A673 (cell line): ENCODE measurements around the gene GPR137.

ENCODE experiments used
- EZH2 ChIP-seq: fragments of 200-600 bp; sonication (generic); IDR thresholded peaks from 2 replicates; pipeline ENCODE4 v1.6.1; 2017; ENCODE audit warnings: borderline replicate concordance, low read depth, mild to moderate bottlenecking, mixed read lengths, antibody characterized with exemption, low read length; ENCODE audit not compliant: poor library complexity, severe bottlenecking
- TF ChIP-seq, protein P1 (sequence below): fragments of 300-800, 200-600 bp; sonication (generic); conservative IDR thresholded peaks from 2 replicates; pipeline ENCODE4 v1.5.1; 2017; ENCODE audit warnings: low read depth, mild to moderate bottlenecking, antibody characterized with exemption, low read length, moderate library complexity, mixed read lengths

DNA sequence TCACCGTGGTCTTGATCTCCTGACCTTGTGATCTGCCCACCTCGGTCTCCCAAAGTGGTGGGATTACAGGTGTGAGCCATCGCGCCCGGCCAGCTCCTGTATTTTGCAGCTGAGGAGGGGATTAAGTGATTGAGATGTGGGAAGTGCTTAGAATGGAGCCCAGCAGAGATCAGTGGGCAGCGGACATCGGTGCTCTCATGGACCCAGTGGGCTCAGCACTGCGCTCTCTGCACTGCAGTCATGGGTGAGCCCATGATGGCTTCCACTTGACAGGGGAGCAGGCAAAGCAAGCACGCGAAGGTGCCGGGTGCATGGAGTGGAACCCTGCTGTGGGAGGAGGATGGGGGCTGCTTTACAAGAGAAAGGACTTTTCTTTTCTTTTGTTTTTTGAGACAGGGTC lies 45.2 kb downstream of the GPR137 start:
- TF ChIP-seq, protein P1, sequence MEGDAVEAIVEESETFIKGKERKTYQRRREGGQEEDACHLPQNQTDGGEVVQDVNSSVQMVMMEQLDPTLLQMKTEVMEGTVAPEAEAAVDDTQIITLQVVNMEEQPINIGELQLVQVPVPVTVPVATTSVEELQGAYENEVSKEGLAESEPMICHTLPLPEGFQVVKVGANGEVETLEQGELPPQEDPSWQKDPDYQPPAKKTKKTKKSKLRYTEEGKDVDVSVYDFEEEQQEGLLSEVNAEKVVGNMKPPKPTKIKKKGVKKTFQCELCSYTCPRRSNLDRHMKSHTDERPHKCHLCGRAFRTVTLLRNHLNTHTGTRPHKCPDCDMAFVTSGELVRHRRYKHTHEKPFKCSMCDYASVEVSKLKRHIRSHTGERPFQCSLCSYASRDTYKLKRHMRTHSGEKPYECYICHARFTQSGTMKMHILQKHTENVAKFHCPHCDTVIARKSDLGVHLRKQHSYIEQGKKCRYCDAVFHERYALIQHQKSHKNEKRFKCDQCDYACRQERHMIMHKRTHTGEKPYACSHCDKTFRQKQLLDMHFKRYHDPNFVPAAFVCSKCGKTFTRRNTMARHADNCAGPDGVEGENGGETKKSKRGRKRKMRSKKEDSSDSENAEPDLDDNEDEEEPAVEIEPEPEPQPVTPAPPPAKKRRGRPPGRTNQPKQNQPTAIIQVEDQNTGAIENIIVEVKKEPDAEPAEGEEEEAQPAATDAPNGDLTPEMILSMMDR = no peak
- TF ChIP-seq EZH2 = no peak
